Mesendoderm (in vitro differentiated cells): Measurements from ENCODE around the gene RIOX2.
A peak's percentile ranks its signal among the peaks of the same experiment; 100 is the strongest.
"Not testable (repeated sequence)": the region's sequence is repeated elsewhere in the genome, so short reads cannot be mapped to it uniquely, and the experiment has no call there.

ENCODE experiments used
- DNase-seq: peaks from one replicate; pipeline ENCODE4 v3.0.0; 2013
- H2AK5ac ChIP-seq: 2 replicates; pipeline ENCODE4 v1.6.1; 2013; ENCODE audit warnings: low read length, inconsistent platforms
- H2BK120ac ChIP-seq: 2 replicates; pipeline ENCODE4 v1.6.1; 2013; ENCODE audit warnings: low read depth, mild to moderate bottlenecking, low read length, moderate library complexity, mixed read lengths
- H2BK15ac ChIP-seq: replicated peaks from 2 replicates; pipeline ENCODE4 v1.6.1; 2013; ENCODE audit warnings: low read depth, mild to moderate bottlenecking, moderate library complexity
- H2BK5ac ChIP-seq: 2 replicates; pipeline ENCODE4 v1.6.1; 2013; ENCODE audit warnings: low read length, inconsistent platforms
- H3K18ac ChIP-seq: 2 replicates; pipeline ENCODE4 v1.6.1; 2013; ENCODE audit warnings: mild to moderate bottlenecking, low read length, mixed read lengths
- H3K23ac ChIP-seq: one replicate; pipeline ENCODE4 v1.6.1; 2013; ENCODE audit warnings: low read length
- H3K27ac ChIP-seq: 2 replicates; pipeline ENCODE4 v1.5.1; 2013; ENCODE audit warnings: low read depth, mild to moderate bottlenecking, inconsistent platforms, low read length, moderate library complexity
- H3K27me3 ChIP-seq: 2 replicates; pipeline ENCODE4 v1.6.1; 2013; ENCODE audit warnings: low read length, control low read depth, mild to moderate bottlenecking, inconsistent platforms; ENCODE audit not compliant: insufficient read depth, poor library complexity
- H3K36me3 ChIP-seq: 2 replicates; pipeline ENCODE4 v1.6.1; 2013; ENCODE audit warnings: low read length, inconsistent platforms; ENCODE audit not compliant: control insufficient read depth, insufficient read depth
- H3K4ac ChIP-seq: one replicate; pipeline ENCODE4 v1.6.1; 2013; ENCODE audit warnings: low read depth, mild to moderate bottlenecking, low read length, moderate library complexity
- H3K4me1 ChIP-seq: 2 replicates; pipeline ENCODE4 v1.6.1; 2013; ENCODE audit warnings: low read depth, low read length, inconsistent platforms; ENCODE audit not compliant: control insufficient read depth
- H3K4me2 ChIP-seq: 2 replicates; pipeline ENCODE4 v1.6.1; 2013; ENCODE audit warnings: low read length
- H3K4me3 ChIP-seq: 2 replicates; pipeline ENCODE4 v1.5.1; 2013; ENCODE audit warnings: mild to moderate bottlenecking, low read length
- H3K56ac ChIP-seq: one replicate; pipeline ENCODE4 v1.6.1; 2013; ENCODE audit warnings: low read length
- H3K79me1 ChIP-seq: 2 replicates; pipeline ENCODE4 v1.6.1; 2013; ENCODE audit warnings: low read length, inconsistent platforms
- H3K79me2 ChIP-seq: 2 replicates; pipeline ENCODE4 v1.6.1; 2013; ENCODE audit warnings: mild to moderate bottlenecking, low read length; ENCODE audit not compliant: control insufficient read depth, insufficient read depth
- H3K9ac ChIP-seq: 2 replicates; pipeline ENCODE4 v1.6.1; 2013; ENCODE audit warnings: low read length, inconsistent platforms
- H4K5ac ChIP-seq: one replicate; pipeline ENCODE4 v1.6.1; 2013; ENCODE audit warnings: low read length
- H4K8ac ChIP-seq: one replicate; pipeline ENCODE4 v1.6.1; 2013; ENCODE audit warnings: low read depth, mild to moderate bottlenecking, control low read depth, low read length, moderate library complexity
- WGBS: extraction: QIAGEN DNeasy Blood & Tissue Kit; methylation state at CpG from one replicate; pipeline ENCODE4 v1.1.7; 2013; ENCODE audit warnings: low lambda C conversion rate, missing lambda C conversion rate; ENCODE audit not compliant: insufficient coverage; ENCODE audit errors: extremely low coverage; 5-methylcytosine and 5-hydroxymethylcytosine counted together

Gene RIOX2

DNA sequence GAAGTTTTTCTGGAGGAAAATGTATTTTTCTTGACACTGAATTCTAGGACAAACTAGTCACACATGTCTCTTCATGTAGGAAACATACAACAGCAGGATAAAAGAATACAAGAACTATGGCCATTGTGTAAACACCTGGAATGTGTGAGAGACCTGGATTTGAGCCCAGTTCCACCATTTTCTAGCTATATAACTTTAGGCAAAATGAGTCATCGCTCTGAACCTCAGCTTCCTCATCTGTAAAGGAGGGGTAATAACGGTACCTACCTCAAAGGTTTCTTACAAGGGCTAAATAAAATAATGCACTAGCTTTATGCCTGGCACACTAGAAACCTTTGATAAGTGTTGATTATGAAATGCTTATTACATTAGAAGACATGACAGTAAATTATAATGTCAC lies 57.8 kb downstream of the RIOX2 start:
- no peak overlapping the region for H3K4ac ChIP-seq
- no peak overlapping the region for H3K18ac ChIP-seq
- no peak overlapping the region for H2AK5ac ChIP-seq
- H3K4me3 ChIP-seq: no peak overlapping the region
- H3K79me1 ChIP-seq: no peaks in the 10 kb centered on the region
- no peak overlapping the region for H4K5ac ChIP-seq
- no peak overlapping the region for H3K4me2 ChIP-seq
- no peaks in the 10 kb centered on the region for H3K79me2 ChIP-seq
- H4K8ac ChIP-seq: no peak overlapping the region
- no peak overlapping the region for H3K23ac ChIP-seq
- no peak overlapping the region for H3K56ac ChIP-seq
- no peak overlapping the region for H2BK5ac ChIP-seq
- peak; percentile 11 for DNase-seq
- no peak overlapping the region for H3K27ac ChIP-seq
- H3K27me3 ChIP-seq: no peaks in the 10 kb centered on the region
- no CpG with 5 or more reads among the region's 2 CpGs for WGBS
- no peak overlapping the region for H2BK120ac ChIP-seq
- H3K4me1 ChIP-seq: no peaks in the 10 kb centered on the region
- H3K9ac ChIP-seq: no peak overlapping the region
- no peaks in the 10 kb centered on the region for H3K36me3 ChIP-seq
- H2BK15ac ChIP-seq: no peak overlapping the region

DNA sequence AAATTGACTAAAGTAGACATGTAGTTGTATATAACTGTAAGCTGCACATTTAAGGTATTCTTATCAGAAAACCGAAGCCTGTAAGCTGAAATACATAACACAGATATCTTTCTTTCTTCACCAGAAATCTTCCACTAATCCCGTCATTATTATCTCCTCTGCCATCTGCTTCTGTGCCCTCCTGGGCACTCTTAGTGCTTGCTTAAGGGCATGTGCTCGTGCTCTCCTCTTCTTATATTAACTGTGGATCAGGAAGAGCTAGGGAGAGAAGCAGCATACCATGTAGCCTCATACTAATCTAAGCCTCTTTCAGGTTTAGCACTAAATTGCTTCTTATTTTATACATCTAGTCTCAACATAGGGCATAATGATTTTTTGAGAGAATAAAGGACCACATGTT lies 60.8 kb downstream of the RIOX2 start:
- no CpG with 5 or more reads among the region's 3 CpGs for WGBS
- H3K27ac ChIP-seq: no peak overlapping the region
- no peak overlapping the region for H3K4me3 ChIP-seq

DNA sequence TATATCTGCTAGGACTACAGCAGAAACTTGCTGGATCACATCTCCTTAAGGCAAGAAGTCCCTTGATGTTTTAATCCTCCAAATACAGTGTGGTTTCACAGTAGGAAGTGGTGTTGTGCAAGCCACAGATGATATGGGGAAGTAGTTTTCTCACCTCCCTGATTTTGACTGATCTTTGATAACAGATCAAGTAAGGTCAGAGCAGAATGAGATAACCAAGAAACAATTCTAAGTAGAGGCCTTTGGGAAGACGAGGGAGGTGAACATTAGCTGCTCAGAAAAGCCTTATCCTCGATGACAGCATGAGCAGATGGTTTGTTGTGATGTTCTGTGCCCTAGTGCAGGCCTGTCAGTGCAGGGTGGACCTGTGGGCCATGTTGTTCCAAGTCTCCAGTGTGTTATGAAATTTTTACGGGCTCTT lies 61.3 kb downstream of the RIOX2 start:
- H2AK5ac ChIP-seq: no peak overlapping the region
- H3K4ac ChIP-seq: no peak overlapping the region
- H2BK5ac ChIP-seq: no peak overlapping the region
- H3K23ac ChIP-seq: no peak overlapping the region
- H2BK120ac ChIP-seq: no peak overlapping the region
- H3K4me3 ChIP-seq: no peak overlapping the region
- no peak overlapping the region for H3K27ac ChIP-seq
- no peaks in the 10 kb centered on the region for H3K79me2 ChIP-seq
- H3K27me3 ChIP-seq: no peaks in the 10 kb centered on the region
- no peak overlapping the region for H2BK15ac ChIP-seq
- H3K79me1 ChIP-seq: no peaks in the 10 kb centered on the region
- no peaks in the 10 kb centered on the region for H3K36me3 ChIP-seq
- H3K4me1 ChIP-seq: no peaks in the 10 kb centered on the region
- no peak overlapping the region for H3K9ac ChIP-seq
- H3K4me2 ChIP-seq: no peak overlapping the region
- peak; percentile 93 for DNase-seq
- no peak overlapping the region for H4K8ac ChIP-seq
- H4K5ac ChIP-seq: no peak overlapping the region
- no peak overlapping the region for H3K56ac ChIP-seq
- WGBS: no CpG with 5 or more reads among the region's 3 CpGs
- H3K18ac ChIP-seq: no peak overlapping the region

More for the DNA sequence above, 60.8 kb downstream of the RIOX2 start:
- no peak overlapping the region for H2BK120ac ChIP-seq
- no peak overlapping the region for H3K9ac ChIP-seq
- no peaks in the 10 kb centered on the region for H3K36me3 ChIP-seq
- no peaks in the 10 kb centered on the region for H3K4me1 ChIP-seq
- H2AK5ac ChIP-seq: no peak overlapping the region
- H3K79me1 ChIP-seq: no peaks in the 10 kb centered on the region
- no peak for DNase-seq
- H3K27me3 ChIP-seq: no peaks in the 10 kb centered on the region
- no peaks in the 10 kb centered on the region for H3K79me2 ChIP-seq
- H2BK15ac ChIP-seq: no peak overlapping the region
- H3K23ac ChIP-seq: no peak overlapping the region
- no peak overlapping the region for H3K4me2 ChIP-seq
- H3K4ac ChIP-seq: no peak overlapping the region
- no peak overlapping the region for H2BK5ac ChIP-seq
- H4K5ac ChIP-seq: no peak overlapping the region
- no peak overlapping the region for H3K56ac ChIP-seq
- peak overlapping the region; percentile 30 for H3K18ac ChIP-seq
- no peak overlapping the region for H4K8ac ChIP-seq

DNA sequence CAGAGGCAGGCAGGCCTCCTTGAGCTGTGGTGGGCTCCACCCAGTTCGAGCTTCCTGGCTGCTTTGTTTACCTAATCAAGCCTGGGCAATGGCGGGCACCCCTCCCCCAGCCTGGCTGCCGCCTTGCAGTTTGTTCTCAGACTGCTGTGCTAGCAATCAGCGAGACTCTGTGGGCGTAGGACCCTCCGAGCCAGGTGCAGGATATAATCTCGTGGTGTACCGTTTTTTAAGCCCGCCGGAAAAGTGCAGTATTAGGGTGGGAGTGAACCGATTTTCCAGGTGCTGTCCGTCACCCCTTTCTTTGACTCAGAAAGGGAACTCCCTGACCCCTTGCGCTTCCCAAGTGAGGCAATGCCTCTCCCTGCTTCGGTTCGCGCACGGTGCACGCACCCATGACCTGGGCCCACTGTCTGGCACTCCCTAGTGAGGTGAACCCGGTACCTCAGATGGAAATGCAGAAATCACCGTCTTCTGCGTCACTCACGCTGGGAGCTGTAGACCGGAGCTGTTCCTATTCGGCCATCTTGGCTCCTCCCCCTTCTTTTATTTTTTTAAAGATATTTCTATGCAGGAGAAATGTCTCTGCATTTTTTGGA lies 61.9 kb downstream of the RIOX2 start:
- H3K4ac ChIP-seq, H2BK120ac ChIP-seq, H4K5ac ChIP-seq, H2BK15ac ChIP-seq, H3K4me1 ChIP-seq, H3K27ac ChIP-seq, H3K27me3 ChIP-seq, H3K79me1 ChIP-seq, H4K8ac ChIP-seq, H3K9ac ChIP-seq, H3K36me3 ChIP-seq, DNase-seq, H3K23ac ChIP-seq, H3K4me2 ChIP-seq, H3K79me2 ChIP-seq, H2BK5ac ChIP-seq, H2AK5ac ChIP-seq, H3K4me3 ChIP-seq: not testable (repeated sequence)
- WGBS: no CpG with 5 or more reads among the region's 24 CpGs
- Histone ChIP-seq H3K56ac (peak overlapping the region; percentile 15), H3K18ac (peak overlapping the region; percentile 84)

DNA sequence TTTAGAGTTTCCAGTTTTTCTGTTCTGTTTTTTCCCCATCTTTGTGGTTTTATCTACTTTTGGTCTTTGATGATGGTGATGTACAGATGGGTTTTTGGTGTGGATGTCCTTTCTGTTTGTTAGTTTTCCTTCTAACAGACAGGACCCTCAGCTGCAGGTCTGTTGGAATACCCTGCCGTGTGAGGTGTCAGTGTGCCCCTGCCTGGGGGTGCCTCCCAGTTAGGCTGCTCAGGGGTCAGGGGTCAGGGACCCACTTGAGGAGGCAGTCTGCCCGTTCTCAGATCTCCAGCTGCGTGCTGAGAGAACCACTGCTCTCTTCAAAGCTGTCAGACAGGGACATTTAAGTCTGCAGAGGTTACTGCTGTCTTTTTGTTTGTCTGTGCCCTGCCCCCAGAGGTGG lies 62.4 kb downstream of the RIOX2 start:
- H3K4me1 ChIP-seq, H2BK5ac ChIP-seq, H3K79me1 ChIP-seq, H2AK5ac ChIP-seq, H3K27ac ChIP-seq, H2BK15ac ChIP-seq, H4K5ac ChIP-seq, H3K56ac ChIP-seq, H4K8ac ChIP-seq, DNase-seq, H3K27me3 ChIP-seq, H2BK120ac ChIP-seq, H3K4me2 ChIP-seq, H3K23ac ChIP-seq, H3K4me3 ChIP-seq, H3K79me2 ChIP-seq, H3K9ac ChIP-seq, H3K36me3 ChIP-seq, H3K18ac ChIP-seq, H3K4ac ChIP-seq: not testable (repeated sequence)
- WGBS: no CpG with 5 or more reads among the region's 3 CpGs
